ENCODE measurements around the gene PTPRK.

GRCh38 chr6:128513878-128514277, 6.5 kb downstream of the PTPRK start:
- TF ChIP-seq POLR2A (IDR thresholded peaks at IDR 0.05; ENCODE audit: low read length) = no peak
- no peak for TF ChIP-seq GATA1 (IDR thresholded peaks at IDR 0.05; ENCODE audit: low read depth, low read length)

Data from erythroblast (primary cell).